MM.1S (cell line): ENCODE results near the gene TMA16.

Source experiments
- EZH2phosphoT487 ChIP-seq: fragments of 300-600 bp; sonication (generic); IDR thresholded peaks from 2 replicates; pipeline ENCODE4 v1.6.1; 2018; ENCODE audit warnings: antibody characterized with exemption, low read length
- TF ChIP-seq, protein P1 (sequence below): fragments of 300-600 bp; sonication (generic); IDR thresholded peaks from 2 replicates; pipeline ENCODE4 v1.5.1; 2016; ENCODE audit warnings: antibody characterized with exemption, low read length, mixed read lengths

DNA sequence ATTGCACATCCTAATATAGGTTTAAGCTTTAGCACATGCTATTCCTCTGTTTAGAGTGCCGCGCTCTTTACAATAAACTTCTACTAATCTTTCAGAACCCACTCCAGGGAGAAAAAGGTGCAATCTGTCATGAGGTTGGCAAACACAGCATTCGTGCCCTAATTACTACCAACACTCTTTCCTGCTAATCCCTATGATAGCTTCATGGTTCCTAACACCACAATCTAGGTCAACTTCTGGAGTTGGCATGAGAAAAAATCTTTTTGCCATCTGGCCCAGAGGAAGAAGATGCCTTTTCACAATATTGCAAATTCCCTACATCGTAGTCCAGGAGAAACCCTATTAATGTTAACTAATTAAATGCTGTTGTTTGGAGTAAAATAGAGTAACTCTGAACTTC, 39.6 kb downstream of the TMA16 start:
- TF ChIP-seq, protein P1, sequence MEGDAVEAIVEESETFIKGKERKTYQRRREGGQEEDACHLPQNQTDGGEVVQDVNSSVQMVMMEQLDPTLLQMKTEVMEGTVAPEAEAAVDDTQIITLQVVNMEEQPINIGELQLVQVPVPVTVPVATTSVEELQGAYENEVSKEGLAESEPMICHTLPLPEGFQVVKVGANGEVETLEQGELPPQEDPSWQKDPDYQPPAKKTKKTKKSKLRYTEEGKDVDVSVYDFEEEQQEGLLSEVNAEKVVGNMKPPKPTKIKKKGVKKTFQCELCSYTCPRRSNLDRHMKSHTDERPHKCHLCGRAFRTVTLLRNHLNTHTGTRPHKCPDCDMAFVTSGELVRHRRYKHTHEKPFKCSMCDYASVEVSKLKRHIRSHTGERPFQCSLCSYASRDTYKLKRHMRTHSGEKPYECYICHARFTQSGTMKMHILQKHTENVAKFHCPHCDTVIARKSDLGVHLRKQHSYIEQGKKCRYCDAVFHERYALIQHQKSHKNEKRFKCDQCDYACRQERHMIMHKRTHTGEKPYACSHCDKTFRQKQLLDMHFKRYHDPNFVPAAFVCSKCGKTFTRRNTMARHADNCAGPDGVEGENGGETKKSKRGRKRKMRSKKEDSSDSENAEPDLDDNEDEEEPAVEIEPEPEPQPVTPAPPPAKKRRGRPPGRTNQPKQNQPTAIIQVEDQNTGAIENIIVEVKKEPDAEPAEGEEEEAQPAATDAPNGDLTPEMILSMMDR, result no peak
- no peak for TF ChIP-seq EZH2phosphoT487
